ENCODE measurements around the gene RIN3. TPM values are rescaled to one million over a fixed set of nuclear protein-coding genes. Genes with fewer than 3 reads are reported as not detected.

RIN3 gene
- total and polyA plus RNA-seq, 10 donors, result 17.2 to 117 (median 75.7) TPM

GRCh38 chr14:92557544-92557912 is 43.9 kb downstream of the RIN3 start:
- TF ChIP-seq POLR2AphosphoS5 (IDR thresholded peaks at IDR 0.05), result no peak
- no peak for TF ChIP-seq POLR2A (IDR thresholded peaks at IDR 0.05)
- TF ChIP-seq, protein P1, sequence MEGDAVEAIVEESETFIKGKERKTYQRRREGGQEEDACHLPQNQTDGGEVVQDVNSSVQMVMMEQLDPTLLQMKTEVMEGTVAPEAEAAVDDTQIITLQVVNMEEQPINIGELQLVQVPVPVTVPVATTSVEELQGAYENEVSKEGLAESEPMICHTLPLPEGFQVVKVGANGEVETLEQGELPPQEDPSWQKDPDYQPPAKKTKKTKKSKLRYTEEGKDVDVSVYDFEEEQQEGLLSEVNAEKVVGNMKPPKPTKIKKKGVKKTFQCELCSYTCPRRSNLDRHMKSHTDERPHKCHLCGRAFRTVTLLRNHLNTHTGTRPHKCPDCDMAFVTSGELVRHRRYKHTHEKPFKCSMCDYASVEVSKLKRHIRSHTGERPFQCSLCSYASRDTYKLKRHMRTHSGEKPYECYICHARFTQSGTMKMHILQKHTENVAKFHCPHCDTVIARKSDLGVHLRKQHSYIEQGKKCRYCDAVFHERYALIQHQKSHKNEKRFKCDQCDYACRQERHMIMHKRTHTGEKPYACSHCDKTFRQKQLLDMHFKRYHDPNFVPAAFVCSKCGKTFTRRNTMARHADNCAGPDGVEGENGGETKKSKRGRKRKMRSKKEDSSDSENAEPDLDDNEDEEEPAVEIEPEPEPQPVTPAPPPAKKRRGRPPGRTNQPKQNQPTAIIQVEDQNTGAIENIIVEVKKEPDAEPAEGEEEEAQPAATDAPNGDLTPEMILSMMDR (IDR thresholded peaks at IDR 0.05 in 8 of 11, conservative IDR thresholded peaks at IDR 0.05 in 3 of 11), result no peak
- Histone ChIP-seq H3K36me3 (peaks cover 2 to 67% (median 42%) of the 10 kb centered on the region in 6 donors), H3K27ac (no peak overlapping the region), H3K4me3 (no peak overlapping the region), H3K9me3 (no peaks in the 10 kb centered on the region), H3K4me1 (peaks cover 7 to 70% (median 37%) of the 10 kb centered on the region in 6 donors), H3K27me3 (replicated peaks in 1 of 7) (no peaks in the 10 kb centered on the region)
- intact Hi-C loops (cut with DNase I; ENCODE audit: low total_unique reads), result no loop called here
- 91 to 98% (median 98%) methylated on average over 4 of the region's 4 CpGs for WGBS, 5 donors
- no peak for DNase-seq

- H3K36me3 ChIP-seq, result peaks cover 2 to 74% (median 42%) of the 10 kb centered on the region in 6 donors
- H3K4me3 ChIP-seq, result no peak overlapping the region
- intact Hi-C loops (cut with DNase I; ENCODE audit: low total_unique reads), result no loop called here
- no peaks in the 10 kb centered on the region for H3K9me3 ChIP-seq
- no peak overlapping the region for H3K27ac ChIP-seq
- 69 to 87% (median 77%) methylated on average over 1 of the region's 1 CpG for WGBS, 5 donors
- no peaks in the 10 kb centered on the region for H3K27me3 ChIP-seq (replicated peaks in 1 of 7)
- peaks cover 7 to 70% (median 31%) of the 10 kb centered on the region in 6 donors for H3K4me1 ChIP-seq
- no peak for DNase-seq
- TF ChIP-seq POLR2A (IDR thresholded peaks at IDR 0.05) (no peak), POLR2AphosphoS5 (IDR thresholded peaks at IDR 0.05) (no peak)
- TF ChIP-seq, protein P1 (IDR thresholded peaks at IDR 0.05 in 8 of 11, conservative IDR thresholded peaks at IDR 0.05 in 3 of 11), result no peak
Measured at GRCh38 chr14:92558319-92558718, 44.7 kb downstream of the RIN3 start.

DNA sequence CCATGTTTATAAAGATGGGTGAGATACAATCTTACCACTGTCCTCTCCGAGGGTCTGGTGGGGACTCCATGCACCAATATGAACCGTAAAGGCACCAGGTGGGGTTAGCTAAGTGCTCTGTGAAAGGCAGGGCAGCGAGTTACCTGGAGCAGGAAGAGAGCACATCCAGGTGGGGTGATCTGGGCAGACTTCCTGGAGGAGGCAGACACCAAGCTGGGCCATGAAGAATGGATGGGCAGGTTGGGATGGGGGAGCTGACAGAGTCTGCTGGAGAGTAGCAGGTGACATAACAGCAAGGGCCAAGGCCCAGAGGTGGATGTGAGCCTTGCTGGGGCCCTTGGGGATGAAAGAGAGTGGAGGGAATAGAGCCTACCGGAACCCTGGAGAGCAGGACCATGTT is 45.9 kb downstream of the RIN3 start:
- intact Hi-C loops (cut with DNase I; ENCODE audit: low total_unique reads), result no loop called here
- peaks cover 2 to 84% (median 42%) of the 10 kb centered on the region in 6 donors for H3K36me3 ChIP-seq
- H3K27me3 ChIP-seq (replicated peaks in 1 of 7), result no peaks in the 10 kb centered on the region
- H3K4me3 ChIP-seq, result no peak overlapping the region
- DNase-seq, result no peak
- no peak overlapping the region for H3K27ac ChIP-seq
- H3K9me3 ChIP-seq, result no peaks in the 10 kb centered on the region
- 89 to 95% (median 94%) methylated on average over 4 of the region's 4 CpGs for WGBS, 5 donors
- H3K4me1 ChIP-seq, result peaks cover 11 to 70% (median 33%) of the 10 kb centered on the region in 6 donors
- TF ChIP-seq POLR2A (IDR thresholded peaks at IDR 0.05) (no peak), POLR2AphosphoS5 (IDR thresholded peaks at IDR 0.05) (no peak)
- TF ChIP-seq, protein P1 (IDR thresholded peaks at IDR 0.05 in 8 of 11, conservative IDR thresholded peaks at IDR 0.05 in 3 of 11), result no peak

- Histone ChIP-seq H3K36me3 (peaks cover 2 to 92% (median 42%) of the 10 kb centered on the region in 6 donors), H3K4me3 (no peak overlapping the region), H3K27ac (no peak overlapping the region), H3K27me3 (replicated peaks in 1 of 7) (no peaks in the 10 kb centered on the region), H3K9me3 (no peaks in the 10 kb centered on the region), H3K4me1 (peaks cover 10 to 70% (median 31%) of the 10 kb centered on the region in 6 donors)
- TF ChIP-seq POLR2A (IDR thresholded peaks at IDR 0.05) (no peak), POLR2AphosphoS5 (IDR thresholded peaks at IDR 0.05) (no peak)
- TF ChIP-seq, protein P1 (IDR thresholded peaks at IDR 0.05 in 8 of 11, conservative IDR thresholded peaks at IDR 0.05 in 3 of 11), result no peak
- 83 to 93% (median 91%) methylated on average over 15 of the region's 15 CpGs for WGBS, 5 donors
- no peak for DNase-seq
- intact Hi-C loops (cut with DNase I; ENCODE audit: low total_unique reads), result no loop called here
Measured at GRCh38 chr14:92560106-92560865, 46.7 kb downstream of the RIN3 start.

Data from spleen (tissue), 11 donors.